GM12873 (cell line): ENCODE measurements around the gene GPR152.

ENCODE experiments used
- TF ChIP-seq, protein P1 (sequence below): IDR thresholded peaks from 2 replicates; pipeline ENCODE4 v1.5.1; 2012; ENCODE audit warnings: low read depth, mild to moderate bottlenecking, moderate library complexity, low read length, control low read depth; ENCODE audit not compliant: insufficient read depth; ENCODE audit errors: missing control alignments

Gene GPR152

DNA sequence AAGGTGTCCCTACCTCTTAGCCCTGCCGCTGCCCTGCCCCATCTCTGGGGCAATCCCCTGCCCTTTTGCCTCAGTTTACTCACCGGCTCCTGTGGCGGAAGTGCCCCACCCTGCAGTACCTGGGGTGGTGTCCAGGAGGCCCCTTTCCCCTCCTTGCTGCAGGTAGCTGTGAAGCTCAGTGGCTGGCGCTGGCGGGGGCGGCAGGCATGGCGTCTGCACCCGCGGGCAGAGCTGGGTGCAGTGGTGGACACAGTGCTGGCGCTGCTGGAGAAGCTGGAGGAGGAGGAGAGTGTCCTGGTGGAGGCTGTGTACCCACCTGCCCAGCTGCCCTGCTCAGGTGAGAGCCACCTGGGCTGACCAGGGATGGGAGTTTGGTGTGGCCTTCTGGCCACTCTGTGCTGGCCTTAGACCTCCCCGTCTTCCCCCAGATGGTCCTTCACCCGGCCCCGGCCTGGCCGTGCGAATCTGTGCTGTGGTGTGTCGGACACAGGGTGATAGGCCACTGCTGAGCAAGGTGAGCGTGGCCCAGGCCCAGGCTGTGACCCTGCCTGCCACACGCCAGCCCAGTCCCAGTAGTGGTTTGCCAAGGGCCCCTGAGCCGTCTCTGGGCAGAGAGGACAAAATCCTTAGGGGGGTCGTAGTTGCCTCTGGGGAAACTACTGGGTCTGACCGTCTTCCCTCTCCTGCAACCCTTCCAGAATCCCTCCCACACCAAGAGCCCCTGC is 33.0 kb downstream of the GPR152 start:
- TF ChIP-seq, protein P1, sequence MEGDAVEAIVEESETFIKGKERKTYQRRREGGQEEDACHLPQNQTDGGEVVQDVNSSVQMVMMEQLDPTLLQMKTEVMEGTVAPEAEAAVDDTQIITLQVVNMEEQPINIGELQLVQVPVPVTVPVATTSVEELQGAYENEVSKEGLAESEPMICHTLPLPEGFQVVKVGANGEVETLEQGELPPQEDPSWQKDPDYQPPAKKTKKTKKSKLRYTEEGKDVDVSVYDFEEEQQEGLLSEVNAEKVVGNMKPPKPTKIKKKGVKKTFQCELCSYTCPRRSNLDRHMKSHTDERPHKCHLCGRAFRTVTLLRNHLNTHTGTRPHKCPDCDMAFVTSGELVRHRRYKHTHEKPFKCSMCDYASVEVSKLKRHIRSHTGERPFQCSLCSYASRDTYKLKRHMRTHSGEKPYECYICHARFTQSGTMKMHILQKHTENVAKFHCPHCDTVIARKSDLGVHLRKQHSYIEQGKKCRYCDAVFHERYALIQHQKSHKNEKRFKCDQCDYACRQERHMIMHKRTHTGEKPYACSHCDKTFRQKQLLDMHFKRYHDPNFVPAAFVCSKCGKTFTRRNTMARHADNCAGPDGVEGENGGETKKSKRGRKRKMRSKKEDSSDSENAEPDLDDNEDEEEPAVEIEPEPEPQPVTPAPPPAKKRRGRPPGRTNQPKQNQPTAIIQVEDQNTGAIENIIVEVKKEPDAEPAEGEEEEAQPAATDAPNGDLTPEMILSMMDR = no peak

GRCh38 chr11:67418476-67419281 is 33.9 kb downstream of the GPR152 start:
- TF ChIP-seq, protein P1 = no peak

GRCh38 chr11:67417425-67417824 is 35.1 kb downstream of the GPR152 start:
- TF ChIP-seq, protein P1 = no peak

DNA sequence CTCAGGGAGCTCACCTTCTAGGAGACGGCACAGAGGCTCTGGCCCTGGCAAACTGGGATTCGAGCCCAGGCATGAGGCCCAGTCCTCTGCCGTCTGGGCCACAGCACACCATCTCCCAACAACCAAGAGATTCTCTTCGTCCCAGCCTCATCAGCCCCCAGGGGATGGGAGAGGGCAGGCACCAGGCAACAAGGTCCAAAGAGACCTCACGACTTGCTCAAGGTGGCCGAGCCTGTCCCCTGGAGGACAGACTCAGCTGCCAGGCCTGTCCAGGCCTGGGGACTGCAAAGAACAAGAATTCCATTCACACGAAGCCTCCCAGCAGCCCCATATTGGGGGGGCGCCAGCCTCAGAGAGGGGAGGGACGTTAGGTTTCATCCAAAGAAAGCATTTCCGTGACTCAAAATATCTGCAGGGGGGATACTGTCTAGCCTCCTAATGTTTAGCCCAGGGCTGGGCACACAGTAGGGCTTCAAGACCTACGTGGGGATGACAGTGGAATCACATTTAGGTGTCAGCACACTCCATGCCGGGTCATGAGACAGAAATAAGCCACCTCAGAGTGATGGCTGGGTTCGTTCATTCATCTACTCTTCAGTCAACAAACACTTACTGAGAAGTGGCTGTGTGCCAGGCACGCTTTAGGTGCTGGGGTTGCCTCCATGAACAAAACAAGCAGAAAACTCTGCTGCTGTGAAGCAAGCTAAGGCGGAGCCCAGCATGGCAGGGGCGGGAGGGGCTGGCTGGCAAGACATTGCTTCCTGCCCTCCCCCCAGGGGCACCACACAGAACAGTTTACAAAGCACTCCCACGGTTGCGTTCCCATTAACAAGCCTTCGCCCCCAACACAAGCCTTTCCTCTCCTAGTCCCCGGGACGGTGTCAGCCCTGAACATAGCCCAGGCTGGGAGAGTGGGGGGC is 35.9 kb downstream of the GPR152 start:
- TF ChIP-seq, protein P1 = no peak

GRCh38 chr11:67415501-67416304 is 36.8 kb downstream of the GPR152 start, which contains the start of gene CARNS1:
CARNS1 (plus strand) TSS chr11:67415678; CDS start chr11:67416200, 522 bp downstream.
- TF ChIP-seq, protein P1 = no peak

GRCh38 chr11:67413266-67413849 is 39.2 kb downstream of the GPR152 start:
- TF ChIP-seq, protein P1 = no peak
